Uterus (tissue), 4 donors: ENCODE results near the gene TNNI3K. TPM values are rescaled to one million over a fixed set of nuclear protein-coding genes. Genes with fewer than 3 reads are reported as not detected.

Experiments
- DNase-seq, 2 donors: peaks; one replicate each; pipeline ENCODE4 v3.0.0-alpha.2; 2019 to 2020
- H3K27ac ChIP-seq, 2 donors: fragments of 200-600 bp; sonication (generic); 1 replicate in 1 of 2; 2 replicates in 1 of 2; pipeline ENCODE4 v1.5.1; 2016 to 2018
- H3K27me3 ChIP-seq, 2 donors: fragments of 200-600 bp; sonication (generic); one replicate each; pipeline ENCODE4 v1.5.1; 2018 to 2019; ENCODE audit warnings: control low read depth in 1 of 2
- H3K36me3 ChIP-seq, 2 donors: fragments of 200-600 bp; sonication (generic); one replicate each; pipeline ENCODE4 v1.5.1; 2019; ENCODE audit warnings: control low read depth in 1 of 2
- H3K4me1 ChIP-seq, 2 donors: fragments of 200-600 bp; sonication (generic); one replicate each; pipeline ENCODE4 v1.5.1; 2018 to 2019; ENCODE audit warnings: control low read depth in 1 of 2
- H3K4me3 ChIP-seq, 2 donors: fragments of 200-600 bp; sonication (generic); 1 replicate in 1 of 2; 2 replicates in 1 of 2; pipeline ENCODE4 v1.5.1; 2018 to 2019; ENCODE audit warnings: mild to moderate bottlenecking in 1 of 2
- H3K9me3 ChIP-seq, 2 donors: fragments of 200-600 bp; sonication (generic); one replicate each; pipeline ENCODE4 v1.5.1; 2019; ENCODE audit warnings: control low read depth in 1 of 2
- CTCF ChIP-seq, 4 experiments: fragments of 200-600 bp in 2 of 4; fragments of 450-650 bp in 2 of 4; sonication (generic) in 2 of 4; IDR thresholded peaks; one replicate each; pipeline ENCODE4 v1.5.1; 2016 to 2019; ENCODE audit warnings: antibody characterized with exemption in 4 of 4, mild to moderate bottlenecking in 2 of 4, moderate library complexity in 1 of 4
- POLR2A ChIP-seq, 2 donors: fragments of 450-650 bp; IDR thresholded peaks; one replicate each; pipeline ENCODE4 v1.6.1; 2016; ENCODE audit warnings: antibody characterized with exemption in 2 of 2, mild to moderate bottlenecking in 1 of 2, moderate library complexity in 1 of 2
- intact Hi-C: fragments of 100-400 bp; cut with DNase I; formaldehyde crosslinking; loops from one replicate; pipeline ENCODE4 v1.15.1; 2023; ENCODE audit warnings: low total_unique reads
- total RNA-seq, 4 donors: library from RNA; depleted of rRNA in 3 of 4; stranded (reverse); fragments of >200 nt in 3 of 4; gene quantifications; one replicate each; pipeline versions ENCODE4 v1.1.0 to v1.2.4, GENCODE V29; 2014 to 2023
- donor health status: DM: yes; HTN: yes; CAD: no.

Gene TNNI3K
- total RNA-seq, 4 donors from 2014 or later = 0.26 to 5.3 (median 1.5) TPM; not detected in 1

- TF ChIP-seq CTCF (IDR thresholded peaks at IDR 0.05) (no peak), POLR2A (IDR thresholded peaks at IDR 0.05) (no peak)
- Histone ChIP-seq H3K27ac (no peak overlapping the region), H3K9me3 (no peaks in the 10 kb centered on the region), H3K36me3 (no peaks in the 10 kb centered on the region), H3K27me3 (no peaks in the 10 kb centered on the region), H3K4me1 (no peaks in the 10 kb centered on the region), H3K4me3 (no peak overlapping the region)
- no peak for DNase-seq
- intact Hi-C loops = no loop called here
These were observed 288.8 kb downstream of the TNNI3K start for GRCh38 chr1:74523873-74524480.

GRCh38 chr1:74526708-74527107, 291.5 kb downstream of the TNNI3K start:
- Histone ChIP-seq H3K36me3 (no peaks in the 10 kb centered on the region), H3K27me3 (no peaks in the 10 kb centered on the region), H3K4me1 (no peaks in the 10 kb centered on the region), H3K4me3 (no peak overlapping the region), H3K9me3 (no peaks in the 10 kb centered on the region), H3K27ac (no peak overlapping the region)
- no peak for TF ChIP-seq POLR2A (IDR thresholded peaks at IDR 0.05)
- no peak for TF ChIP-seq CTCF (IDR thresholded peaks at IDR 0.05)
- intact Hi-C loops = no loop called here
- no peak for DNase-seq

GRCh38 chr1:74528123-74528522, 292.9 kb downstream of the TNNI3K start:
- no peak for TF ChIP-seq POLR2A (IDR thresholded peaks at IDR 0.05)
- no peak for TF ChIP-seq CTCF (IDR thresholded peaks at IDR 0.05)
- Histone ChIP-seq H3K27me3 (no peaks in the 10 kb centered on the region), H3K4me1 (no peaks in the 10 kb centered on the region), H3K36me3 (no peaks in the 10 kb centered on the region), H3K4me3 (no peak overlapping the region), H3K27ac (no peak overlapping the region), H3K9me3 (no peaks in the 10 kb centered on the region)
- intact Hi-C loops = no loop called here
- no peak for DNase-seq

GRCh38 chr1:74530892-74531291, 295.7 kb downstream of the TNNI3K start:
- H3K27ac ChIP-seq = no peak overlapping the region
- H3K36me3 ChIP-seq = no peaks in the 10 kb centered on the region
- H3K9me3 ChIP-seq = no peaks in the 10 kb centered on the region
- intact Hi-C loops = no loop called here
- TF ChIP-seq POLR2A (IDR thresholded peaks at IDR 0.05) = no peak
- no peak for TF ChIP-seq CTCF (IDR thresholded peaks at IDR 0.05)
- H3K4me1 ChIP-seq = no peaks in the 10 kb centered on the region
- no peak for DNase-seq
- H3K27me3 ChIP-seq = no peaks in the 10 kb centered on the region
- no peak overlapping the region for H3K4me3 ChIP-seq

DNA sequence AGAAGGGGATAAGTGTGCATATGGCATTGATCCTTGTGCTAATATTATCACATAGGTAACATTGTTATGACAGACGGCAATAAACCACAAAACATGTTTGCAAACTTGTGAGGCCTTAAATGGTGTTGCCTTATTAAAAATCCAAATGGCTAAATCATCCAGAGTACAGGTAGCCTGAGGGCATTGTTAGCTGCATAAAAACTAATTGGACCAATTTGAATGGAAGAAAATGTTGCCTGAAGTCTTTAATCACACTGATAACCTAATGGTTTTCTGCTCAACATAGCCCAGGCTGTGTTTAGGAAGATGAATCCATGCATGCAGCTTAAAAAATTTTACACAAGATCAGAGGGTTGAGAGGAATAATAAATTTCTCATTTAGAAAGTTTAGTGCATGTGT, 296.6 kb downstream of the TNNI3K start:
- Histone ChIP-seq H3K4me1 (no peaks in the 10 kb centered on the region), H3K36me3 (no peaks in the 10 kb centered on the region), H3K4me3 (no peak overlapping the region), H3K27ac (no peak overlapping the region), H3K27me3 (no peaks in the 10 kb centered on the region), H3K9me3 (no peaks in the 10 kb centered on the region)
- TF ChIP-seq CTCF (IDR thresholded peaks at IDR 0.05) (no peak), POLR2A (IDR thresholded peaks at IDR 0.05) (no peak)
- no peak for DNase-seq
- intact Hi-C loops = no loop called here
